SW480 (cell line): Measurements from ENCODE around the gene FAIM2.
"Not testable (repeated sequence)": the region's sequence is repeated elsewhere in the genome, so short reads cannot be mapped to it uniquely, and the experiment has no call there.

Source experiments
- DNase-seq: peaks from one replicate; pipeline ENCODE4 v3.0.0-alpha.2; 2016; ENCODE audit warnings: low spot score

Gene FAIM2

DNA sequence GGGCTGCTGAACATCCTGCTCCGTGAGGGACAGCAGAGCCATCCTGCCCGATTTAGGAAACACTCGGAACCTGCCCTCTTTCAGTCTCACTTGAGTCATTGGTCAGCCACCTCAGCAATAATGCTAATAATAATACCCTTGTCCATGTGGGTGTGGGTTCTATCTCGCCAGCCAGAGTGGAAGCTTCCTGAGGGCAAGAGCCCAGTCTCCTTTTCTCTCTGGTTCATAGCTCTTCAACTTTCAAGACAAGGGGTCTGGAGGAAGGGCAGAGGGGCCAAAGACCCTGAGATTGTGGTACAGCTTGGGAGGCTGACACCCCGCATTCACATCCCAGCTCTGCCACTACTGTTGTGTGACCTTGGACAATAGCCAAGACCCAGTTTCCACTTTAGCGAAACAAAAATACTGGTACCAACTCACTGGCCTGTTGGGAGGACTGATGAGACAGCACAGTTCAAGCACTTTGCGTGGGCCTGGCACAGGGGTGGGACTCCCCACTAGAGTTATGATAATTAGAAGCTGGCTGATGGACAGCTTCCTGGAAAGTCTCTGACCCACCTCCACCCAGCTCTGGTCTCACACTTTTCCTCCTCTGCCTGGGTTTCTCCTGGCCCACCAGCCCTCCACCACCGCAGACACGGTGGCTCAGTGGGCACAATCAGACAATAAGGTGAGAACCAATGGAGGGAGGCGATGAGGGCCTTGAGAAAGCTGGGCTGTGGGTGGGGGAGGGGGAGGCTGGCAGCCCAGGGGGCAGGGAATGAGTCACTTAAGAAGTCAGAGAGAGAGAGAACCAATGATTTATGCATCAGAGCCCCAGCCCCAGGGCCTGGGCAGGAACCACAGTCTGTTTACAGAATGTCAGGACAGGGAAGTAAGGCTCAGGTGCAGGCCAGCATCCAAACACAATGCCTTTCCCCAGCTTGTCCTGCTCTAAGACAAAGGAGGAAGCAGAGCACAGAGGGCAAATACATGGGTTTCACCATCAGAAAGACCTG is 9.6 kb downstream of the FAIM2 start:
- peak; percentile 69 for DNase-seq

DNA sequence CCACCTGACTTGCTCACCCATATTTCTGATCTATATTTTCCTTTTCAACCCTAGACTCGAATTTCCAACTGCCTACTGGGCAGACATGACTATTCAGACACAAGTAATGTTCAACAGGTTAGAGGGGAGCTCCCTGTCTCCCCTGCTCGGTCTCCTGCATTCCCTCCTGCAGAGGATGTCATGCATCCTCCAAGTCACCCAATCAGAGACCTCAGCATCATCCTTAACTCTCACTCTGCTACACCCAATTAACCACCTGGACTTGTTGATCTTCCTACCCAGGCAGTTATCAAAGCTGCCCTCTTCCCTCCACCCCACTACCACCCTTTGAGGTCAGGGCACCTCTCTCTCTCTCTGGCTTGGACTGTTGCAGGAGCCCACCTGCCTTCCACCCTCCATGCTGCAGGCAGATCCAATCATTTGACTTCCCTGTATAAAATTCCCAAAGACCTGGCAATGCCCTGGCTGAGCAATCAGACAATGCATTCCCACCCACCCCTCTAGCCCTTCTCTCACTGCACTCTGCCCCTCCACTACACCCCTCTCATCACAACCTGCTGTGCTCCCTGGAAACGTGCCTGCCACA is 10.9 kb downstream of the FAIM2 start:
- no peak for DNase-seq

DNA sequence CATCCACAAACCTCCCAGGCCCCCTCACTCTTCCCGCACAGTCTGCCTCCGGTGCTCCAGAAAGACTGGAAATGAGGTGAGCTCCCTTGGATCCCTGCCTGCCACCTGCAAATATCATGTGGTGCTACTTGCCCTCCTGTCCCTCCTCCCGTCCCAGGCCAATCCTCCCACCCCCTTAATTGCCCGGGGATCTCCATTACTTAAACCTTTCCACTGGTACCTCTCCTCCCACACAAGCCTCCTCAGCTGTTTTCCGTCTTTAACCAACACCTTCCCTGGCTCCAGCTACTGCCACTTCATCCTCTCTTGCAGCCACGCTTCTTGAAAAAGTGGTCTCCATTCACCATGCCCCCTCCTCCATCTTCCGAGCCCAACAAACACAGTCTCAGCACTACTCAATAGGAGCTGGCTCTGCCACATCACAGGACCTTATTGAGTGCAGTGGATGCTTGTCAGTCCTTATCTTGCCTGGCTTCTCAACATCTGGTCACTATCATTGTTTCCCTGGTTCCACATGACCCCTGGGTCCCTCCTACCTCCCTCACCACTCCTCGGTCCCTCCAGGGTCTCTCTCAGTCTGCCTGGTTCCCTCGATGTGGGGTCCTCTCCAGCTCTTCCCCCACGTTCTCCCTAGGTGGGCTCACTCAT is 11.5 kb downstream of the FAIM2 start:
- DNase-seq = no peak

DNA sequence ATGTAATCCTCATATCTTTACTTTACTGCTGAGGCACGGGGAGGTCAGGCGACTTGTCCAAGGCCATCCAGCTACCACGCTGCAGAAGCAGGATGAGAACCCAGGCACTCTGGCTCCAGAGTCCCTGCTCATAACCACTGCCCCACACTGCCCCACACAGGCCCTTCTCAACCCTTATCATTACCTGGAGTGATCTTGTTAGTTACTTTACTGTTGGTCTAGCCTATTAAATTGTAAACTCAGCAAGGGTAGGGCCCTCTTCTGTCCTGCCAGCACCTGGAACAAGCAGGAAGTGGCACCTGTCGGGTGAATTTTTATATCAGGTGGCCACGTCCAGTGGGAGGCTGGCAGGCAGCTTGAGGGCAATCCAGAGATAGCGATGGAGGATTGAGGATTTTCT is 12.2 kb downstream of the FAIM2 start:
- DNase-seq = no peak

DNA sequence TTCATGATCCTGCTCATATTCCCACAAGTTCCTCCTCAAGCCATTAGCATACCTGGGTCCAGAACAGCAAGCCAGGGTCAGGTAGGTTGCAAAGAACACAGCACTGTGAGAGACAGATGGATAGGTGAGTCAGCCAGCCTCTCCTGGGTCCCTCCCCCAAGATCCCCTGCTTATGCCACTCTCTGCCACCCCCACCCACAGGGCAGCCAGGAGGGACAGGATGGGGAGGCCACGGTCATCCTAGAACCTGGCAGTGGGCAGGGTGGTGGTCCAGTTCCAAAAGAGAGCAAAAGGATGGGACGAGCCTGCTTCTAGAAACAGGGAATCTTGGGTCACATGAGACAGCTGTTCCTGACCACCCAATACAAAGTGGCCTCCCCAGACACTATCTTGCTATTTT is 12.7 kb downstream of the FAIM2 start:
- DNase-seq = no peak

DNA sequence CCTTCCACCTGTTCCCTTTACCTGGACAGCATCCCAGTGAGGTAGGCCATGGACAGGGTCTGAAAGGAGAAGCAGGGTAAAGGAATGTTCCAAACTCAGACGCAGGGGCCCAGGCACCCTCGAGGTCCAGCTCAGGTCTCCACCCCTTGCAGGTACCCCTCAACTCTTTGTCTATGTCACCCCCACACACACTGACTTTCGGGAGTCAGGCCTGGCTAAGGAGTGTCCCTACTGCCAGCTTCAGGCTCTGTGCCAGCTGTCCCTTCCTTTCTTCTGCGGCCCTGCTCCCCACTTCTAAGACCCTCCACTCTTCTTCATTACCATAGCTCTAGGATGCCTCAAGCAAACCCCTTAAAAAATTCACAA is 13.6 kb downstream of the FAIM2 start:
- no peak for DNase-seq

DNA sequence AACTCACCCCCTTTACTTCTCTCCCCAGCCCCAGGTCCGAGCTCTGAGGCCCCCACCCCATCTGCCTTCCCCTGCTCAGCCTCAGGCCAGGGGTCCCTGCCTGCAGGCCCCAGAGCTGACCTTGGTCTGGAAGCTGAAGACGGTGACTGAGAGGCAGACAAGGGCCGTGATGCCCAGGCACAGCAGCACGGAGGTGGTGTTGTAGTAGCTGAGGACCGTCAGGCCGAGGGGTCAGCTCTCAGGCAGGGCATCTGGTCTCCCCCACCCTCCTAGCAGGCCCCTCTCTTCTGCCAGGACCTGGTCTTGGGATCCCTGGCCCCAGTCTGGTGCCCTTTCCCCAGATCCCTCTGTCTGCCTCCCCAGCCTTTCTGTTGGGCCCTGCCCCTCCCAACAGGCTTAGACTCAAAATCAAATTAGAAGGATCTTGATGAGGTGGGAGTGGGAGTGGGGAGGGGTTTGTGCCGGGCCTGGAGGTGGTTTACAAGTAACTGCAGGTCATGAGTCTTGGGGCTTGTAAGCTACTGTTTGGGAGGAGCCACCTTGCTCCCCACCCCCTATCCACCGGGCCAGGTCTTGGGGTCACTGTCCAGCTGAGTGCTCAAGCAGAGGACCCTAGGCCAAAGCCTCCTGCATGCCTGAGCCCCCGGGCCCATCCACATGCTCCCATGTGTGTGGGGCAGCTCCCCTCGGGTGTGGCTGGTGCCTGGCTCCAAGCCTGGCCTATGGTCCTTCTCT is 14.2 kb downstream of the FAIM2 start:
- no peak for DNase-seq

DNA sequence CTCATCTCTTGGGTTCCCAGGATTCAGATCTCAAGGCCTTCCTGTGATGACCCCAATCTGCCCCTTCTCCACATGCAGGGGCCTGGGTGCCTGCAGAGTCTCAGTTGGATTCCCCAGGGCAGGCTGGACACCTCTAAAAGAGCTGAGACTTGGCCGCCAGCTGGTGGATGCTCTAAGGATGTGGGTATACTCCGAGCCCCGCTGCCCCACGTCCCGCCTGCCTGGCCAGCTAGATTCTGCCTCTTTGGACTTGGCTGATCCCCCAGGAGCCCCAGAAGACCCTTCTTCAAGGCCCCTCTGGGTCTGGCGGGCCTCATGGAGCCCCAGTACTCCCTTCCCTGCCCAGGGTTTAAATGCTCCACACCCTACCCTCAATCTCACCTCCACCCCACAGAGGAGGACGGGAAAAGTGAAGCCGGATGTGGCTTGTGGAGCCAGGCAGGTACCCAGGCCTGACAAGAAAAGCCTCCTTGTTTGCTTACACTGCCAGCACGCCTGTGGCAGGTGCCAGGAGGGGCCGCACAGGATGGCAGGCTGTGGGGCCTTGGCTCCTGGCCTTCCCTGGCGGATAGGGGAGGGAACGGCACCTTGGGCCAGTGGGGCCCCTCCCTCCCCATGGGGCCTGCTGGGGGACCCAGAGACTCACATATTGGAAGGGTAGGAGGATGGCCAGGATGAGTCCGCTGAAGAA is 15.1 kb downstream of the FAIM2 start:
- peak; percentile 88 for DNase-seq

DNA sequence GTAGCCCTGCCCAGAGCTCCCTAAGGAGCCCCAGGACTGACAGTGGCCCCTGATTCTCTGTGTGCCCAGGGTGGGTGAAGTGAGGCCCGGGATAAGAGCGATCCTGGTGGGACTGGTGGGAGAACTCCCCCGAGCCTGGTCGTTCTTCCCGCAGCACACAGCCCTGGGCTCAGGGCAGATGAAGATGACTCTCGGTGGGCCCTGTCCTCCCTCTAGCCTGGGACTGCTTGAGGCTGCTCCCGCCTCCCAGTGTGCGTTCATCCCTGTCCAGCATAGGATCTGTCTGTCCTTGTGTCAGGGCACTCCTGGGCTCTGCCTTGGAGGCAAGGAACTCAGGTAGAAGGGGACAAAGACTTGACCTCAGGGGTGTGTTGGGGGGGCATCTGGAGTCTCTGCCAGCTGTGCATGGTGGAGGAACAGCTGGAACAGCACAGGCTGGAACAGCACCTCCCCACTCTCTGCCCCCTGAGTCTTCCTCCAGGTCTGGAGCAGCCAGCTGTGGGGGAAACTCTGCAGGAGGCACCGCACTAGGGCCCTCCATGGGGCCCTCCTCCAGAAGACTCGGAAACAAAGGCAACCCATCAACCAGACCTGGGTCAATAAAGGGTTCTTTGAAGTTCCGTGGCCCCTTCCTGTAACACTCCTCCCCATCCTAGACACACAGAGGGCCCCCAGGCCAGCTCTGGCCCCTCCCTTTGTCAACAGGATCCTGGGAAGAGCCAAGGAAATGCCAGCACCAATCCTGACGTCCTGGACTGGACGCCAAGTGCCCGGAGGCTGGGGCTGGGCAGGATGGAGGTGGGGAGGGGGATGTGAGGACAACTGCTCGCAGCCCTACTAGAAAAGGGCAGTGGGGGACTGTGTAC is 15.9 kb downstream of the FAIM2 start:
- peak; percentile 71 for DNase-seq

DNA sequence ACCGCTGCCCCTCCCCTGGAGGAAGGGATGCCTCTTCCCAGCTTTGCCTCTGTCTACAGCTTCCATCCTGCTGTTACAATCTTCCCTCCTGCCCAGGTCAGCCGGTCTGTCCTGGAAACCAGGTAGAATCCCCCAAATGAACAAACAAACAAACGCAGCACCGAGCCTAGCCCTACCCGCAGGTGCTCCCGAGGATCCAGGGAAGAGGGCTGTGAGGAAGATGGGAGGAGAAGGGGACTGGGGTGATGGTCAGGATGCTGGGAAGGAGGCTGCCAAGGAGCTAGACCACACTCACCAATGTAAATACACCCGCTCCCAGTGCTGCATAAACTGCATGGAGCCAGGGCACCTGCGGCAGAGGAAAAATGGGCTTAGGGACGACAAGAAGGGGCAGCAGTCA is 16.6 kb downstream of the FAIM2 start:
- DNase-seq = no peak

DNA sequence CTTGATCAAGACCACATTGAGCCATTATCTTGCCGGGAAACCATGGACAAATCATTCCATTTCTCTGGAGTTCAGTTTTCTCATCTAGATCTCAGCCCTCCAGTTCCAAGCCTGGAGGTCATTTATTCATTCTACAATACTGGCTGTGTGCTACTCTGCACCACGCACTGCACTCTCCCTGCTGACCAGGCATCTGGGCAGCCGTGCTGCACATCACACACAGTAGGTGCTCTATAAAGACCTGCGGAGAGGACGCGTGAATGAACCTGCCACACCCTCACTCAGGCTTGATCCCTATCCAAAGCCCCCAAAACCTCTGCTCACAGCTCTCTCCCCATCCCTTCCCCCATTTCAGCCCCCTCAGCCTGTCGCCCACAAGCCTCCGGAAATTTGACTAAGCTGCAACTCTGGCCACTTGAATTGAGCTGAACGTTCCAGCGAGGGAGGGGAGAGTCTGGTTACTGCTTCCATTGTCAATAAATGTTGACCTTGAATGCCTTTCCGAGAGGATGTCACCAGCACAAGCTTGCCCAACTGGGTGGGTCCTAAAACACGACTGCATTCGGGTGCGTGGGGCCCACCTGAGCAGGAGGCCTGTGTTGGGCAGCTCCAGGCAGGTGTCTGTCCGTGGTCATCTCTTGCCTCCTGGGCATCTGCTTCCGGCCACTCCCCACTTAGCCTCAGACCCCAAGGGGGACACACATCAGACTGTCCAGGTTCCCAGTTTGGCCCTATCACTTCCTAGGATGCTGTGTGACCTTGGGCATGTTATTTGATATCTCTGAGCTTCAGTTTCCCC is 17.8 kb downstream of the FAIM2 start:
- no peak for DNase-seq

DNA sequence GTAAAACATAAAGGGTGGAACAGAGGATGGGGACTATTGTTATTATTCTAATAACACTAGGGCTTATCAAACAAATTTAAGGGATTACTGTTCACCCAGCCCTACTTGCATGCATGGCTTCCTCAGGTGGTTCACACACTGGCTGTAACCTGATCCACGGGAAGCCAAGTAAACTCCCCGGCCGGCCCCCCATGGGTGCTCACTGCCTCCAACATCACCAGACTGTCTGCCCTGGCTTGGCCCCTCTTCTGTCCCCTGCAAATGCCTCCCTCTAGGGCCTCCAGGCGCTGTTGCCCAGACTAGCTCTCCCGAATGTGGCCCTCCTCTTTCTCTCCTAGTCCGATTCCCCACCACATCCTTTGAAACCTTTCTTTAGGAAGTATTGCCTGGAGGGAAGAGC is 18.6 kb downstream of the FAIM2 start:
- no peak for DNase-seq

DNA sequence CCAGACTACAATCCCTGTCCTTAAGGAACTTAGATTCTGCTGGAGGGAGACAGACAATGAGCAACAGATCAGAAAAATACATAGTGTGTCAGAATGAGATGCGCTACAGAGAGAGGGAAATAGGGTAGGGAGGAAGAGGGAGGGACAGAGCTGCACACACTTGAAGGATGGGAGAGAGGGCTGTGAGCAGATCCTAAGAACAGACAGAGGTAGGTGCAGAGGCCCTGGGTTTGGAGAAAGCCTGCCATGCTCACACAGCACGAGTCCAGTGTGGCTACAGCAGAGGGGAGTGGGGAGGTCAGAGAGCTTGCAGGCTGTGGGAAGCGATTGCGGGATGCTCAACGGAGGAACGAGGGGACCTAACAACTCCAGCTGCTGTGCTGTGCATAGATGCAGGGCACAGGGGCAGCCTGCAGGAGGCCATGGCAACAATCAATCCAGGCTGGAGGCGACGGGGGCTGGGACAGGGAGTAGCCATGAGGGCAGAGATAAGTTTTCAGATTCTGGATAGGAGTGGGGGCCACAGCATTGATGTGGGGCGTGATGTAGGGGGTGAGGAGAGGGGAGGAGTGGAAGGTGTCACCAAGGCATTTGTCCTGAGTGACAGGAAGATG is 20.7 kb downstream of the FAIM2 start:
- DNase-seq = no peak

DNA sequence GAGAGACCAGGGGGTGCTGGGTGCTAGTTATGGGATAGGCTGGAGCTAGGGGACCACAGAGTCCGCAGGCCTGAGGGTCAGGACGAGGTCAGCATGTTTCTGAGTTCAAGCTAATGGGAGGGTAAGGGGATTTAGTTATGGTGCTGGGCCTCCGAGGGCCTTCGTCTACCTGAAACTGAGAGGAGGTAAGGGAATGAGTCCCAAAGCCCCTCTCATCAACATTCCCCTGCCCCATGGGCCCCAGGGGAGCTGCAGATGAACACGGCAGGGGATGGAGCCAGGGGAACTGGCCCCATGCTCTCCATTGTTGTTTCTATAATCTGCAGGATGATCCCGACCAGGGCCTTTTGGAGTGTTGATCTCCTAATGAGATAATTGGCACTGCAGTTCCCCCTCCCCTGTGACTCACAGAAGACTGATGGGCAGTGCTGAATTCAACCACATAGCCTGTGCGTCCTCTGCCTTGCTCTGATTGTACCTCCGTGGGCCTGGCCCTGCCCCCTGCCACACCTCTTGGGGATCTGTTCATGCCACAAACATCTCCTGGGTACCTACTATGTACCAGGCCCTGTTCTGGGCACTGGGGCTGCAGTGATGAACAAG is 21.4 kb downstream of the FAIM2 start:
- peak; percentile 52 for DNase-seq

DNA sequence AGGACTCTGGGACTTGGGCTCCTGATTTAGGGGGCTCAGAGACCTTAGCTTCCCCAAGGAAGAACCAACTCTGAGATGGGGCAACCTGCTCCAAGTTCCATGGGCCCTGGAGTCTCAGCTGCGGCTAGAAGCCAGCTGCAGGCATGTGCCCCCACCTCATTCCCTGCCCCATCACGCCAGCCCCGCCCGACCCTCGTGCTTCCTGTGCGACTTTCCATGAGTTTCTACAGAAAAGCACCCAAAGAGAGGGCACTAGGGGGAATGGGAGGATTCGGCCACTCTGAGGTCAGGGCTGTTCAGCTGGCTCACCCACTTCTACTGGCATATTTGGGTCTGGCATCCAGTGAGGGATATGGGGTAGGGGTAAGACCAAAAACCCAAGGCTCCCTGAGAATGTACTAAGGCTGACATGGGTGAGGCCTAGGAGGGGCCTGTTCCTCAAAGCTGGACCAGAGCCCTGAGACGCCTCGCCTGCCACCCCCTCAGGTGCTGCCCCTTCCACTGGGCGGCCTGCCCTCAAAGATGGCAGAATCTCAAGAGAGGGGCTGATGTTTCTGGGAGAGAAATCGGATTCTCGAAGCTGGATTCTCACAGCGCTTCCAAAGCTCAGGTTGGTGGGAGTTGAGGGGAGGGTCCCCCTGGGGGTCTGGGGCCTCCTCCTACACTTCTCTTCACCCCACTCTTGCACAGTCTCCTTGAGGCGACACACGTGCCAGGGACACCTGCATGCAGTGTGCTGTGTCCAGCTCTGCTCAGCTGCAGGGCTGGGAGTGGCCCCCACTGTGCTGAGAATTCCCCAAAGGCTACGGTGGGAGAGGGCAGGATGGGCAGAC is 22.1 kb downstream of the FAIM2 start:
- DNase-seq = no peak

DNA sequence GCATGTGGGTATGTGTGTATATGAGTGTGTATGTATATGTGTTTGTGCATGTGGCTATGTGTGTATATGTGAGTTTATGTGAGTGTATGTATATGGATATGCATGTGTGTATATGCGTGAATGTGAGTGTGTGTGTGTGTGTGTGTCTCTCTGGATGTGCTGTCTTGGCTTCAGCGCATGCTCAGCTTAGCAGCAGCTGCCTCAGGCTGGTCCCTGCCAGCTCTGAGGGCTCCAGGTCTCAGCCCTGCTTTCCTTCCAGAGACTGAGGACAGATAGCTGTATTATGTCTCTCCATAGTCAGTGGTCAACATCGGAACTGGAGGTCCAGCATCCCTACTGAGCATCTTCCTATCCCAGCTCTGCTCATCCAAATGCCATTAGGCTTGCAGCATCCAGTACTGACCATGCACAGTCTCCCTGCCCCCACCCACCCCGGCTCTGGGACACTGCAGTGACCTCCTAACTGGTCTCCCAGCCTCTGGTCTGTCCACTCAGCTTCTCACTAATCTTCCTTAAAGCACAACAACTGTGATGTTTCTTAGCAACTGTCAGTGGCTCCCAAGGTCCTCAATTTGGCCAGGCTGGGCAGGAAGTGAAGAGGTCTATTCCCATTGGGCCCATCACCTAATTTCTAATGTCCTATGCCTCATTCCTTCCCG is 22.8 kb downstream of the FAIM2 start:
- no peak for DNase-seq

DNA sequence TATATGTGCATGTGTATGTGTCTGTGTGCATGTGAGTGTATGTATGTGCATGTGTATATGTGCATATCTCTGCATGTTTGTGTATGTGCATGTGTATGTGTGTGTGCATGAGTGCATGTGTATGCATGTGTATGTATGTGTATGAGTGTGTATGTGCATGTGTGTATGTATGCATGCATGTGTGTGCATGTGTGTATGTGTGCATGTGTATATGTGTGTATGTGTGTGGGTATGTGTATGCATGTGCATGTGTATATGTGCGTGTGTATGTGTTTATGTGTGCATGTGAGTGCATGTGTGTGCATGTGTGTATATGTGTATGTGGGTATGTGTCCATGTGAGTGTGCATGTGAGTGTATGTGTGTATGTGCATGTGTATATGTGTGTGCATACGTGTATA is 24.6 kb downstream of the FAIM2 start:
- not testable (repeated sequence) for DNase-seq

DNA sequence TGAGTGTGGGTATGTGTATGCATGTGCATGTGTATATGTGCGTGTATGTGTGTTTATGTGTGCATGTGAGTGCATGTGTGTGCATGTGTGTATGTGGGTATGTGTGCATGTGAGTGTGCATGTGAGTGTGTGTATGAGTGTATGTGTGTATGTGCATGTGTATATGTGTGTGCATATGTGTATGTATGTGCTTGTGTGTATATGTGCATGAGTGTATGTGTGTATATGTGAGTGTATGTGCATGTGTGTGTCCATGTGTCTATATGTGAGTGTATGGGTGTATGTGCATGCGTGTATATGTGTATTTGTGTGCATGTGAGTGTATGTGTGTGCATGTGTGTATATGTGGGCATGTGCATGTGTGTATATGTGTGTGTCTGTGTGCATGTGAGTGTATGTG is 25.7 kb downstream of the FAIM2 start:
- DNase-seq = no peak
